ENCODE results near the gene DCDC2C. TPM values are rescaled to one million over a fixed set of nuclear protein-coding genes. Genes with fewer than 3 reads are reported as not detected.

The DCDC2C gene
- total RNA-seq, 1 donor from 2014 or later: not detected

DNA sequence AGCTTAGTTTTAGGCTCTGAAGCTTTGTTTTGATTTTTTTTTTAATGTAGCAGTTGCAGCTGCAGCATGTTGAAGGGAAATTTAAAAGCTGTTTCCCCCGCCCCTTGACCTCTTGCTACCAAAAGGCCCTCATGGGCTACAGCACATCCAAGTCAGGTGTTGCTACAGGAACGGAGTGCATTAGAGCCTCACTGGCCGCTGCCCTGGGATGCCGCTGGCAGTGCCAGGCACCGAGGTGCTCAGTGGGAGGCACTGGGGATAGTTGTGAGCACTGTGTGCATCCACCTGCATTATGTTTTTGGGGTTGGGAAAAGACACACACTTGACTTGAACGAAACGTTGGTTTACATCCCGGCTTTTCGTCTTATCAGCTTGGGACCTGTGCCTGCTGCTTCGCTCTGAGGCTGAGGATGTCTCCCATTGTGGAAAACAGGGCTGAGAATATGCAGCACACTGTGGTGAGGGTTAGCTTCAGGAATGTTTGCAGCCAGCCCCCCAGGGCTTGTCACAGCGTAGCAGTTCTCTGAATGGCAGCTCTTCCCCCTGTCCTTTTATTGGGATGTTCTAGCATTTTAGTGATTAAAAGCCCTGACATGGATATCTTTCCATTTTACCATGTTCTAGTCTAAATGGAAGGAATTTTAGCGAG lies 24.1 kb downstream of the DCDC2C start:
- intact Hi-C loops (cut with DNase I): no loop called here
- TF ChIP-seq, protein P1, sequence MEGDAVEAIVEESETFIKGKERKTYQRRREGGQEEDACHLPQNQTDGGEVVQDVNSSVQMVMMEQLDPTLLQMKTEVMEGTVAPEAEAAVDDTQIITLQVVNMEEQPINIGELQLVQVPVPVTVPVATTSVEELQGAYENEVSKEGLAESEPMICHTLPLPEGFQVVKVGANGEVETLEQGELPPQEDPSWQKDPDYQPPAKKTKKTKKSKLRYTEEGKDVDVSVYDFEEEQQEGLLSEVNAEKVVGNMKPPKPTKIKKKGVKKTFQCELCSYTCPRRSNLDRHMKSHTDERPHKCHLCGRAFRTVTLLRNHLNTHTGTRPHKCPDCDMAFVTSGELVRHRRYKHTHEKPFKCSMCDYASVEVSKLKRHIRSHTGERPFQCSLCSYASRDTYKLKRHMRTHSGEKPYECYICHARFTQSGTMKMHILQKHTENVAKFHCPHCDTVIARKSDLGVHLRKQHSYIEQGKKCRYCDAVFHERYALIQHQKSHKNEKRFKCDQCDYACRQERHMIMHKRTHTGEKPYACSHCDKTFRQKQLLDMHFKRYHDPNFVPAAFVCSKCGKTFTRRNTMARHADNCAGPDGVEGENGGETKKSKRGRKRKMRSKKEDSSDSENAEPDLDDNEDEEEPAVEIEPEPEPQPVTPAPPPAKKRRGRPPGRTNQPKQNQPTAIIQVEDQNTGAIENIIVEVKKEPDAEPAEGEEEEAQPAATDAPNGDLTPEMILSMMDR (IDR thresholded peaks at IDR 0.05): no peak
- Histone ChIP-seq H3K4me1 (no peaks in the 10 kb centered on the region), H3K36me3 (no peaks in the 10 kb centered on the region), H3K4me3 (no peak overlapping the region), H3K27ac (no peak overlapping the region), H3K9me3 (no peaks in the 10 kb centered on the region), H3K27me3 (no peaks in the 10 kb centered on the region)
- DNase-seq (no peak), ATAC-seq (no peak)

DNA sequence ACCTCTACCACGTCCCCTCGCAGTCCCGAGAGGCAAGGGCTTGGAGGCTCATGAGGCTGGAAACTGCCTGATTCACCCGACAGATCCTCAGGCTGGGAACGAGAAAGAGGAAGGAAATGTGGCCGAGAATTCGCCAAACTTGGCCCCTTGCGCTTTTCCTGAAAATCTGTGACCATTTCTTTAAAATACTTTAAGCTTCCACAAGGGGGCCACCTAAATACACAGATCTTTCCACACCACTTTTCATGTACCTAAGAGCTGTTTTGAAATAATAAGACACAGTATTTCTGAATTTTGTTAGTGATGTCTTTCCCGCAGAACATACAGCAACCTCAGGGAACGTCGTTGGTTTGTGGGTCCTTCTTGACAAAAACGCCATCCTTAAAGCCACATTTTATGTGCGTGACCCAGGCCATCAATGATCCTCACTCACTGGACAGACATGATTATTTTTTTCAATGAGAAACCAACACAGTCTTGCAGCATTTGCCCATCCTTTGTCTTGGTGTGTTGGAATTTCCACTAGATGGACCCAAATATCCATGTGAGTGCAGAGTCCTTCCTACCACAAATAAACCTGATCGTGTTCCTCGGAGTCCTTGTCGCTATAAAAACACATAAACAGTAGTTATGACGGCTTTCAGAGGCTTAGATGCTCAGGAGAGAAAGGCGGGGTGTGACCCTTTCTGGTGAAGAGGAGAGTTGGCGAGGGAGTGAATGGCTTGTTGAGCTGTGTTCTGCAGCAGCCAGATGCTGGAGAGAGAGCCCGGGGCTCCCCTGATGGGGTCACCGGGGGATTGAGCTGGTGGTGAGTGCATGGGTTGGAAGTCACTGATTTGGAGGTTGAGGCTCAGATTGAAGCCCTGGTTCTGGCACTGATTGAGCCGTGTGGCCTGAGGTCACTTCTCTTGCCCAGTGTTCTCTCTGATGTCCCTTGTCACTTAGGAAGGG lies 25.0 kb downstream of the DCDC2C start:
- DNase-seq: no peak
- intact Hi-C loops (cut with DNase I): no loop called here
- Histone ChIP-seq H3K4me3 (no peak overlapping the region), H3K36me3 (no peaks in the 10 kb centered on the region), H3K4me1 (no peaks in the 10 kb centered on the region), H3K9me3 (no peaks in the 10 kb centered on the region), H3K27me3 (no peaks in the 10 kb centered on the region), H3K27ac (no peak overlapping the region)
- TF ChIP-seq, protein P1 (IDR thresholded peaks at IDR 0.05): peak; percentile 61
- peak; percentile 10 for ATAC-seq

DNA sequence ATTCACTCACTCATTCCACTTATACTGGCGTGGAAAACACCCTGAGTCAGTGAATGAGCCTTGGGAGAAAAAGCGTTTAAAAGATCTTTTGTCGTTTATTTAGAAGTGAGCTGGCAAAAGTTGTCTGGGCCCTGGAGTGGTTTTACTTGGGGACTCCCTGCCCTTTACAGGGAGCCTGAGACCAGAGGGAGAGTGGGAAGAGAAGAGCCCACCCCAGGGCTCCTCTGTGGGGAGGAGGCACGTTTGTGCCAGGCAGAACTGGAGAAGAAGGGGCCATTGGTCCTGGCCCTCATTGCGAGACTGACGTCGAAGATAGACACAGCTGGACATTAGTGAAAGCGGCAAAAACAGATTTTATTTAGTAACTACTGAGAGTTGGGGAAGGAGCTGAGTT lies 25.7 kb downstream of the DCDC2C start:
- no peak overlapping the region for H3K27ac ChIP-seq
- intact Hi-C loops (cut with DNase I): no loop called here
- H3K4me1 ChIP-seq: no peaks in the 10 kb centered on the region
- TF ChIP-seq, protein P1 (IDR thresholded peaks at IDR 0.05): no peak
- no peak for ATAC-seq
- no peaks in the 10 kb centered on the region for H3K36me3 ChIP-seq
- DNase-seq: no peak
- no peaks in the 10 kb centered on the region for H3K9me3 ChIP-seq
- H3K27me3 ChIP-seq: no peaks in the 10 kb centered on the region
- no peak overlapping the region for H3K4me3 ChIP-seq

DNA sequence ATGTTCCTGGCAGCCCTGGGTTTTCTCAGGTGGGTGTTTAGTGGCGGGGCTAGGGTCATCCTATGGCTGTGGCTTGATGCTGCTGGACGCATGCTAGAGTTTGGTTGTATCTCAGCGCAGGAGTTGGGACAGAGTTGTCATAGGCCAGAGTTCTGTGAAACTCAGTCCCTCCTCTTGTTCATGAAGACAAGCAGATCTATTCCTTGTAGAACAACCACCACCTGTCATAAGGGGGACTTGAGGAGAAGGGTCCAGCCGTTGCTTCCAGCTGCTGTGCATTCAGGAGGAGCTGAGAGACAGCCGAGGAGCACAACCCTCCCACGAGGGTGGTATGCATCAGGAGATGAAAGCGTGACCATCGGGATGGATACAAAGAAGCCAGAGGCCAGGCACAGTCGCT lies 26.4 kb downstream of the DCDC2C start:
- no peaks in the 10 kb centered on the region for H3K27me3 ChIP-seq
- DNase-seq (no peak), ATAC-seq (no peak)
- H3K36me3 ChIP-seq: no peaks in the 10 kb centered on the region
- no peak overlapping the region for H3K4me3 ChIP-seq
- intact Hi-C loops (cut with DNase I): no loop called here
- H3K4me1 ChIP-seq: no peaks in the 10 kb centered on the region
- no peak overlapping the region for H3K27ac ChIP-seq
- H3K9me3 ChIP-seq: no peaks in the 10 kb centered on the region
- TF ChIP-seq, protein P1 (IDR thresholded peaks at IDR 0.05): no peak

DNA sequence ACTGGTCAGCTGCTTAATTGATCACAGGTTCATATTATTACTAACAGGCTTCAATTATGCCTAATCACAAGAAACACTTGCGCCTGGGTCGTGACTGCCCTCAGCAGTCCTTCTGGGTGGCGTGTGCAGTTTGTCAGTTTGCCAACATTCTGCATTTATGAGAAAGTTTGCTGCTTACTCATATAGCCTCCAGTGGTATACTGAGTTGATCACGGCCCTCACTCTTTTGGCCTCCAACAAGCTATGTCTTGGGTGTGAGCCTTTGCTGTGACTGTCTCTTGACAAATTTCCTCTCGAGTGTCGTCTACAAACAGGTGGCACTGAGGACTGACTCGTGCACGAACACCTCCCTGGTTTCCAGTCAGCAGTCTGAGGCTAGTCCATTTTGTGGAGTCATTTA lies 27.3 kb downstream of the DCDC2C start:
- ATAC-seq: no peak
- DNase-seq: no peak
- intact Hi-C loops (cut with DNase I): no loop called here

More for the DNA sequence above, 27.3 kb downstream of the DCDC2C start:
- TF ChIP-seq, protein P1 (IDR thresholded peaks at IDR 0.05): no peak
- H3K9me3 ChIP-seq: no peaks in the 10 kb centered on the region
- no peaks in the 10 kb centered on the region for H3K27me3 ChIP-seq
- no peaks in the 10 kb centered on the region for H3K4me1 ChIP-seq
- no peak overlapping the region for H3K27ac ChIP-seq
- no peak overlapping the region for H3K4me3 ChIP-seq
- no peaks in the 10 kb centered on the region for H3K36me3 ChIP-seq

Measured in upper lobe of right lung (tissue), 1 donor.